Caco-2 (cell line): ENCODE data around the gene PACSIN2. TPM values are rescaled to one million over a fixed set of nuclear protein-coding genes. Genes with fewer than 3 reads are reported as not detected.

Experiments used
- BruUV-seq: library from RNA; stranded (reverse); fragments of 400-500 nt; replicated peaks from 2 replicates; lab custom pipeline; 2021; lab: Mats Ljungman, UMichigan
- CTCF ChIA-PET: fragments of 300-600 bp; sonication (Branson Sonifier 250); formaldehyde crosslinking; loops from one replicate; lab custom pipeline; 2022; ENCODE audit warnings: antibody characterized with exemption; lab: Charles Lee
- POLR2A ChIA-PET: fragments of 300-600 bp; sonication (Branson Sonifier 250); formaldehyde crosslinking; loops from one replicate; lab custom pipeline; 2022; ENCODE audit warnings: antibody characterized with exemption; lab: Charles Lee
- DNase-seq, 2 experiments: peaks; one replicate each; pipeline versions ENCODE4 v3.0.0 to v3.0.0-alpha.2; 2020 to 2022
- H3K27me3 ChIP-seq: replicated peaks from 2 replicates; pipeline ENCODE4 v1.6.0; 2011; ENCODE audit warnings: low read length; ENCODE audit not compliant: control insufficient read depth, insufficient read depth
- H3K36me3 ChIP-seq: 2 replicates; pipeline ENCODE4 v1.5.1; 2011; ENCODE audit warnings: low read length; ENCODE audit not compliant: control insufficient read depth, insufficient read depth
- H3K4me1 ChIP-seq: fragments of 250-450 bp; sonication (Bioruptor Pico); 2 replicates; pipeline ENCODE4 v1.5.1; 2020; ENCODE audit warnings: mild to moderate bottlenecking
- H3K4me3 ChIP-seq: 2 replicates; pipeline ENCODE4 v1.5.1; 2011; ENCODE audit warnings: low read depth, mild to moderate bottlenecking, control low read depth, low read length
- H3K9me3 ChIP-seq: fragments of 250-450 bp; sonication (Bioruptor Pico); 2 replicates; pipeline ENCODE4 v1.5.1; 2020; ENCODE audit warnings: mild to moderate bottlenecking, moderate library complexity
- H3K27ac Mint-ChIP-seq: one replicate; pipeline ENCODE4 v1.8.0; 2022; ENCODE audit warnings: mixed read lengths; ENCODE audit not compliant: unreplicated experiment
- H3K27me3 Mint-ChIP-seq: one replicate; pipeline ENCODE4 v1.8.0; 2022; ENCODE audit warnings: mixed read lengths; ENCODE audit not compliant: insufficient read depth, unreplicated experiment
- H3K36me3 Mint-ChIP-seq: one replicate; pipeline ENCODE4 v1.8.0; 2022; ENCODE audit warnings: mild to moderate bottlenecking, mixed read lengths; ENCODE audit not compliant: insufficient read depth, unreplicated experiment
- H3K4me1 Mint-ChIP-seq: one replicate; pipeline ENCODE4 v1.8.0; 2022; ENCODE audit warnings: low read depth, mixed read lengths; ENCODE audit not compliant: unreplicated experiment
- H3K4me3 Mint-ChIP-seq: one replicate; pipeline ENCODE4 v1.8.0; 2022; ENCODE audit warnings: mild to moderate bottlenecking, moderate library complexity, mixed read lengths; ENCODE audit not compliant: unreplicated experiment
- H3K9me3 Mint-ChIP-seq: one replicate; pipeline ENCODE4 v1.8.0; 2022; ENCODE audit warnings: mixed read lengths; ENCODE audit not compliant: unreplicated experiment
- intact Hi-C: fragments of 100-400 bp; cut with micrococcal nuclease; formaldehyde crosslinking; loops from one replicate; pipeline ENCODE4 v1.10.0; 2022; ENCODE audit not compliant: unreplicated experiment
- total RNA-seq: library from RNA; stranded (reverse); gene quantifications from 2 replicates; pipeline ENCODE4 v1.2.3, GENCODE V29; 2022
- TF ChIP-seq, protein P1 (sequence below), 2 experiments: fragments of 200-600 bp in 1 of 2; IDR thresholded peaks; 1 replicate in 1 of 2; 2 replicates in 1 of 2; pipeline versions ENCODE4 v1.5.1 to v1.8.0; 2011 to 2022; ENCODE audit warnings: antibody characterized with exemption in 1 of 2, control low read depth in 1 of 2, inconsistent platforms in 1 of 2, low read depth in 1 of 2, low read length in 1 of 2, mild to moderate bottlenecking in 1 of 2, moderate library complexity in 1 of 2; ENCODE audit not compliant: insufficient read depth in 1 of 2, severe bottlenecking in 1 of 2, unreplicated experiment in 1 of 2

PACSIN2 gene
- total RNA-seq, 1 experiment from 2014 or later, result 122 TPM

DNA sequence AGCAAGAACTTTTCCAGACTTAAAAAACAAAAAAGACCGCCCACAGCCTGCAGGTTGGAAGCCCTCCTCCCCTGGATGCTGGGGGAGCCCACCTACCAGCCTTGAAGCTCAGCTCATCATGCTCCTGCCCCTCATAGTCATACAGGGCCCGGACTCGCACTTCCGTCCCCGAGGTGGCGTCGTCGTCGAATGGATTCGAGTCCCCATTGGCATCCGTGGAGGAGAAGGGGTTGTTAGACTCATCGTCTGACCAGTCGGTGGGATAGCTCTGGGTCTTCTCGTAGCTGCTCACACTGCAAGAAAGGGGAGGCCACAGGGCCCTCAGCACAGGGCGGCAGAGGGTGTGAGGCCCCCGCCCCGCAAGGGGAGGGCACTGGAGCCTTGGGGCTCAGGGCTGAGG is 138.9 kb downstream of the PACSIN2 start:
- POLR2A ChIA-PET, result no interaction called here
- CTCF ChIA-PET, result interaction anchor here (1.1 kb wide), 1 partner anchor 8 kb away, joined by 4 read pairs; no protein-coding TSS in a partner anchor
- Histone ChIP-seq H3K4me3 (no peak overlapping the region), H3K27me3 (no peaks in the 10 kb centered on the region), H3K4me1 (no peaks in the 10 kb centered on the region), H3K9me3 (no peaks in the 10 kb centered on the region), H3K36me3 (peaks cover 7% of the 10 kb centered on the region)
- Mint-ChIP-seq H3K4me3 (no peak overlapping the region), H3K4me1 (no peaks in the 10 kb centered on the region), H3K9me3 (no peaks in the 10 kb centered on the region), H3K27me3 (no peaks in the 10 kb centered on the region), H3K27ac (no peak overlapping the region), H3K36me3 (peaks cover 85% of the 10 kb centered on the region)
- TF ChIP-seq, protein P1, sequence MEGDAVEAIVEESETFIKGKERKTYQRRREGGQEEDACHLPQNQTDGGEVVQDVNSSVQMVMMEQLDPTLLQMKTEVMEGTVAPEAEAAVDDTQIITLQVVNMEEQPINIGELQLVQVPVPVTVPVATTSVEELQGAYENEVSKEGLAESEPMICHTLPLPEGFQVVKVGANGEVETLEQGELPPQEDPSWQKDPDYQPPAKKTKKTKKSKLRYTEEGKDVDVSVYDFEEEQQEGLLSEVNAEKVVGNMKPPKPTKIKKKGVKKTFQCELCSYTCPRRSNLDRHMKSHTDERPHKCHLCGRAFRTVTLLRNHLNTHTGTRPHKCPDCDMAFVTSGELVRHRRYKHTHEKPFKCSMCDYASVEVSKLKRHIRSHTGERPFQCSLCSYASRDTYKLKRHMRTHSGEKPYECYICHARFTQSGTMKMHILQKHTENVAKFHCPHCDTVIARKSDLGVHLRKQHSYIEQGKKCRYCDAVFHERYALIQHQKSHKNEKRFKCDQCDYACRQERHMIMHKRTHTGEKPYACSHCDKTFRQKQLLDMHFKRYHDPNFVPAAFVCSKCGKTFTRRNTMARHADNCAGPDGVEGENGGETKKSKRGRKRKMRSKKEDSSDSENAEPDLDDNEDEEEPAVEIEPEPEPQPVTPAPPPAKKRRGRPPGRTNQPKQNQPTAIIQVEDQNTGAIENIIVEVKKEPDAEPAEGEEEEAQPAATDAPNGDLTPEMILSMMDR (IDR thresholded peaks at IDR 0.05; ENCODE audit: insufficient read depth in 1 of 2, low read depth in 1 of 2, low read length in 1 of 2, severe bottlenecking in 1 of 2, unreplicated experiment in 1 of 2), result no peak
- intact Hi-C loops, result no loop called here
- no TSS peak for BruUV-seq
- DNase-seq, result no peak

DNA sequence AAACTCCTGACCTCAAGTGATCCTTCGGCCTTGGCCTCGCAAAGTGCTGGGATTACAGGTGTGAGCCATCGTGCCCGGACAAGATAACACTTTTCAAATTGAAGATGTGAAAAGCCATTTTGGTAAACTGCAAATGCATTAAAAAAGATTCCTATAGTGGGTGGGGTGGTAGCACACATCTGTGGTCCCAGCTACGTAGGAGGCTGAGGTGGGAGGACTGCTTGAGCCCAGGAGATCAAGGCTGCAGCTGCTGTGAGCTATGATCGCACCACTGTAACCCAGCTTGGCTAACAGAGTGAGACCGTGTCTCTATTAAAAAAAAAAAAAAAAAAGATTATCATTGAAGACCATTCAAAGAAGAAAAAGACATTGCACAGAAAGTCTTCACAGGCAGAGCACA is 140.9 kb downstream of the PACSIN2 start:
- intact Hi-C loops, result no loop called here
- TF ChIP-seq, protein P1 (IDR thresholded peaks at IDR 0.05; ENCODE audit: insufficient read depth in 1 of 2, low read depth in 1 of 2, low read length in 1 of 2, severe bottlenecking in 1 of 2, unreplicated experiment in 1 of 2), result no peak
- Histone ChIP-seq H3K36me3 (peaks cover 6% of the 10 kb centered on the region), H3K27me3 (no peaks in the 10 kb centered on the region), H3K4me3 (no peak overlapping the region), H3K4me1 (no peaks in the 10 kb centered on the region), H3K9me3 (no peaks in the 10 kb centered on the region)
- peaks cover 85% of the 10 kb centered on the region for H3K36me3 Mint-ChIP-seq
- no peak for DNase-seq
- no peaks in the 10 kb centered on the region for H3K9me3 Mint-ChIP-seq
- no peak overlapping the region for H3K27ac Mint-ChIP-seq
- no peak overlapping the region for H3K4me3 Mint-ChIP-seq
- ChIA-PET CTCF (no interaction called here), POLR2A (no interaction called here)
- BruUV-seq, result no TSS peak
- H3K27me3 Mint-ChIP-seq, result no peaks in the 10 kb centered on the region
- H3K4me1 Mint-ChIP-seq, result no peaks in the 10 kb centered on the region

DNA sequence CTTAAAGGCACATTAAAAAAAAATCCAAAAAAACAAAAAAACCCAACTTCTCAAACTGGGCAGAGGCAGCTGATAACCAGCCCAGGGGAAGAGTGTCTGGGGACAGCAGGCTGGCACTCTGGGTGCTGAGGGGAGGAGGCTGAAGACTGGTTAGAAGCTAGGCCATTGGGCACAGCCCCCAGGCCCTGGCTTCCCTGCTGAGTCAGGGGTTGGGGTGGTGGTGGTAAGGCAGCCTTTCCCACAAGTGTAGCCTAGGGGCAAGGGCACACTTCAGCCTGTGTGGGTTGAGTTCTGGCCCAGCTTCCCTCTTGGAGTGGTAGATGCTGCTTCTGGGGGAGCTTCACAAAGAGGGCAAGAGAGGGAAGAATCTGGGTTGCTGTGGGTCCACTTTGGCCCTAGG is 141.6 kb downstream of the PACSIN2 start:
- Histone ChIP-seq H3K4me3 (no peak overlapping the region), H3K36me3 (peaks cover 6% of the 10 kb centered on the region), H3K27me3 (no peaks in the 10 kb centered on the region), H3K9me3 (no peaks in the 10 kb centered on the region), H3K4me1 (no peaks in the 10 kb centered on the region)
- H3K27ac Mint-ChIP-seq, result no peak overlapping the region
- ChIA-PET POLR2A (no interaction called here), CTCF (interaction anchor here (0.7 kb wide), 1 partner anchor 45 kb away, joined by 4 read pairs; no protein-coding TSS in a partner anchor)
- H3K27me3 Mint-ChIP-seq, result no peaks in the 10 kb centered on the region
- H3K4me3 Mint-ChIP-seq, result no peak overlapping the region
- intact Hi-C loops, result no loop called here
- TF ChIP-seq, protein P1 (IDR thresholded peaks at IDR 0.05; ENCODE audit: insufficient read depth in 1 of 2, low read depth in 1 of 2, low read length in 1 of 2, severe bottlenecking in 1 of 2, unreplicated experiment in 1 of 2), result no peak
- no TSS peak for BruUV-seq
- no peaks in the 10 kb centered on the region for H3K9me3 Mint-ChIP-seq
- H3K36me3 Mint-ChIP-seq, result peaks cover 85% of the 10 kb centered on the region
- H3K4me1 Mint-ChIP-seq, result no peaks in the 10 kb centered on the region
- no peak for DNase-seq
